ENCODE results near the gene QSOX1.

Gene QSOX1

GRCh38 chr1:180248176-180248575 lies 93.5 kb downstream of the QSOX1 start:
- in situ Hi-C loops (cut with MboI; ENCODE audit: low sequenced_read_pairs): loop anchor here (10.0 kb wide), 1 partner anchor 167 kb away; no protein-coding TSS in a partner anchor

- in situ Hi-C loops (cut with MboI; ENCODE audit: low sequenced_read_pairs): loop anchor here (10.0 kb wide), 1 partner anchor 166 kb away; no protein-coding TSS in a partner anchor
Measured at GRCh38 chr1:180248731-180249681, 94.3 kb downstream of the QSOX1 start.

- in situ Hi-C loops (cut with MboI; ENCODE audit: low sequenced_read_pairs): loop anchor here (10.0 kb wide), 2 partner anchors 165 to 235 kb away; no protein-coding TSS in a partner anchor
Measured at GRCh38 chr1:180249725-180250498, 95.2 kb downstream of the QSOX1 start.

- in situ Hi-C loops (cut with MboI; ENCODE audit: low sequenced_read_pairs): loop anchor here (10.0 kb wide), 1 partner anchor 234 kb away; no protein-coding TSS in a partner anchor
Measured at GRCh38 chr1:180250499-180250770, 95.8 kb downstream of the QSOX1 start.

GRCh38 chr1:180250883-180251509 lies 96.3 kb downstream of the QSOX1 start:
- in situ Hi-C loops (cut with MboI; ENCODE audit: low sequenced_read_pairs): loop anchor here (10.0 kb wide), 1 partner anchor 234 kb away; no protein-coding TSS in a partner anchor

GRCh38 chr1:180251526-180252305 lies 97.0 kb downstream of the QSOX1 start:
- in situ Hi-C loops (cut with MboI; ENCODE audit: low sequenced_read_pairs): loop anchor here (10.0 kb wide), 1 partner anchor 233 kb away; no protein-coding TSS in a partner anchor

GRCh38 chr1:180252638-180253536 lies 98.2 kb downstream of the QSOX1 start:
- in situ Hi-C loops (cut with MboI; ENCODE audit: low sequenced_read_pairs): loop anchor here (10.0 kb wide), 1 partner anchor 232 kb away; no protein-coding TSS in a partner anchor

Data from HL-60/S4 (cell line).